ENCODE results near the gene ACTG1. TPM values are rescaled to one million over a fixed set of nuclear protein-coding genes. Genes with fewer than 3 reads are reported as not detected.

The ACTG1 gene
- total and polyA plus RNA-seq, 9 of the 15 experiments (the other 6 are each of a cell fraction or from before 2014, with no cell fraction given) = 224 to 1,775 (median 568) TPM

- TF ChIP-seq ZNF639 (CRISPR knock-in tag; conservative IDR thresholded peaks at IDR 0.05 in 1 of 2, IDR thresholded peaks at IDR 0.05 in 1 of 2) = peak in 1 of 2 experiments; percentile 78; a peak in 2 of 4 replicates
- peak; percentile 31 for TF ChIP-seq ARID1B (IDR thresholded peaks at IDR 0.05)
- no peak for TF ChIP-seq MAFK (IDR thresholded peaks at IDR 0.05; ENCODE audit: low read length)
- TF ChIP-seq PHF21A (IDR thresholded peaks at IDR 0.05; ENCODE audit: borderline replicate concordance, low read depth) = no peak
- no peak for TF ChIP-seq ESRRB (CRISPR knock-in tag; IDR thresholded peaks at IDR 0.05; ENCODE audit: borderline replicate concordance)
- peak; percentile 59 for TF ChIP-seq POLR2A (conservative IDR thresholded peaks at IDR 0.05)
- no peak for TF ChIP-seq ASH1L (IDR thresholded peaks at IDR 0.05; ENCODE audit: borderline replicate concordance, low read depth, partially characterized antibody)
- TF ChIP-seq GABPA (tag; conservative IDR thresholded peaks at IDR 0.05; ENCODE audit: low read depth) = no peak
- TF ChIP-seq TEAD4 (IDR thresholded peaks at IDR 0.05; ENCODE audit: low read length) = 0 out of 2 replicates have a peak, but pooled peaks have one; percentile 8
- no peak for TF ChIP-seq TEAD4 (CRISPR knock-in tag; IDR thresholded peaks at IDR 0.05; ENCODE audit: borderline replicate concordance)
- no peak for TF ChIP-seq ZNF696 (CRISPR knock-in tag; conservative IDR thresholded peaks at IDR 0.05)
- no peak for TF ChIP-seq ZC3H4 (CRISPR knock-in tag; IDR thresholded peaks at IDR 0.05; ENCODE audit: borderline replicate concordance)
- no peak for TF ChIP-seq ZNF561 (CRISPR knock-in tag; conservative IDR thresholded peaks at IDR 0.05)
- TF ChIP-seq RREB1 (CRISPR knock-in tag; IDR thresholded peaks at IDR 0.05) = no peak
- TF ChIP-seq CREM (IDR thresholded peaks at IDR 0.05; ENCODE audit: low read depth) = 0 out of 2 replicates have a peak, but pooled peaks have one; percentile 3
- TF ChIP-seq STAG1 (CRISPR knock-in tag; IDR thresholded peaks at IDR 0.05; ENCODE audit: borderline replicate concordance) = no peak
Measured at GRCh38 chr17:81551458-81552243, 39.1 kb upstream of the ACTG1 start (continued).

Measured in K562 (cell line).